Effector memory CD4-positive, alpha-beta T cell (primary cell): ENCODE results near the gene VPS72.

ENCODE experiments used
- DNase-seq, 3 donors: peaks; one replicate each; pipeline ENCODE4 v3.0.0-alpha.2; 2020
- H3K27ac ChIP-seq: 2 replicates; pipeline ENCODE4 v1.7.0; 2013; ENCODE audit warnings: mild to moderate bottlenecking, low read length, moderate library complexity; ENCODE audit not compliant: insufficient read depth, poor library complexity, severe bottlenecking
- H3K27me3 ChIP-seq: replicated peaks from 2 replicates; pipeline ENCODE4 v1.7.0; 2013; ENCODE audit warnings: mild to moderate bottlenecking, low read length; ENCODE audit not compliant: insufficient read depth, control insufficient read depth, poor library complexity, severe bottlenecking
- H3K36me3 ChIP-seq: 2 replicates; pipeline ENCODE4 v1.7.0; 2013; ENCODE audit warnings: mild to moderate bottlenecking, low read length, moderate library complexity; ENCODE audit not compliant: control insufficient read depth, insufficient read depth
- H3K4me1 ChIP-seq: 2 replicates; pipeline ENCODE4 v1.7.0; 2013; ENCODE audit warnings: low read length, mild to moderate bottlenecking; ENCODE audit not compliant: control insufficient read depth, insufficient read depth, poor library complexity, severe bottlenecking
- H3K4me3 ChIP-seq: 2 replicates; pipeline ENCODE4 v1.7.0; 2013; ENCODE audit warnings: low read length, low read depth, mild to moderate bottlenecking; ENCODE audit not compliant: insufficient read depth, poor library complexity, severe bottlenecking
- H3K9me3 ChIP-seq: 2 replicates; pipeline ENCODE4 v1.7.0; 2013; ENCODE audit warnings: mild to moderate bottlenecking, low read length, moderate library complexity; ENCODE audit not compliant: control insufficient read depth
- total RNA-seq, 3 donors: gene quantifications; one replicate each; lab custom pipeline; 2026; lab: John Stamatoyannopoulos, UW

Gene VPS72, protein sequence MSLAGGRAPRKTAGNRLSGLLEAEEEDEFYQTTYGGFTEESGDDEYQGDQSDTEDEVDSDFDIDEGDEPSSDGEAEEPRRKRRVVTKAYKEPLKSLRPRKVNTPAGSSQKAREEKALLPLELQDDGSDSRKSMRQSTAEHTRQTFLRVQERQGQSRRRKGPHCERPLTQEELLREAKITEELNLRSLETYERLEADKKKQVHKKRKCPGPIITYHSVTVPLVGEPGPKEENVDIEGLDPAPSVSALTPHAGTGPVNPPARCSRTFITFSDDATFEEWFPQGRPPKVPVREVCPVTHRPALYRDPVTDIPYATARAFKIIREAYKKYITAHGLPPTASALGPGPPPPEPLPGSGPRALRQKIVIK
- total RNA-seq = 16.1 to 25.8 (median 22.1) reads per million in 3 donors

DNA sequence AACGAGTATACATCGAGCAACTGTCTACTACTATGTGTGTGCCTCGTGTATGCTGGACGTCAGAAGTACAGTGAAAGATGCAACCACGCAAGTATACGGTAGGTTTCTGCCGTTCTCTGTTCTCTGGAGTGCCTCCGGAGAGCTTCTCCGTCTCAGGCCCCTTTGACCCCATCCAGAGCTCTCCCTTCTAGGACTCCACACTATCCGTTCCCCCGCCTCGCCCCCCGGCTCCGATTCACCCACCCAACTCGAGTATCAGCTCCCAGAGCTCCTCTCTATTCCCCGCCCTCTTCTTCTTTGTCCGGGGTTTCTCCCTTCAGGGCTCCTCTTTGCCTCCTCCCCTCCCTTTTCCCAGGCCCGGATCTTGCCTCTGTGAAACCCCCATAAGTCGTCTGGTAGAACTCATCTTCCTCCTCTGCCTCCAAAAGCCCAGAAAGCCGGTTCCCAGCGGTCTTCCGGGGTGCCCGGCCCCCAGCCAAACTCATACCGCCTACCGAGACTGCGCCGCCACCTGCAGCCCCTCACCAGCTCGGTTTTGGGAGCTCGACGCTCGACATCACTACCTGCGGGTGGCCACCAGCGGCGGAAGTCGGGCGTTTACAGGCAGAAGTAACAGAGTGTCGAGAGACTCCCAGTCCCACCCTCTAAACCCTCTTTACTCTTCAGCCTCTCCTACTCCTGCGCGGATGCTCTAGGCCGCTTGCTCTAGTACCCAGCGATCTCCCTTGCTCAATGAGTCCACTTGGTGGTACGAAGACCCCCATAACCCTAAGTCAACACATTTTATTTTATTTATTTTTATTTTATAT, at the start of gene VPS72:
VPS72 (minus strand) TSS at position 561 of the 809 bp plus-strand sequence; CDS start at position 485, 76 bp downstream.
- H3K4me3 ChIP-seq = peak within 1 kb of the TSS; percentile 87
- no peaks in the 10 kb centered on the region for H3K9me3 ChIP-seq
- peaks cover 15% of the 10 kb centered on the region for H3K4me1 ChIP-seq
- peak within 1 kb of the TSS; percentile 89 for H3K27ac ChIP-seq
- peaks cover 9% of the 10 kb centered on the region for H3K36me3 ChIP-seq
- peak; percentile 75 to 79 (median 78) for DNase-seq
- no peaks in the 10 kb centered on the region for H3K27me3 ChIP-seq

- no peaks in the 10 kb centered on the region for H3K27me3 ChIP-seq
- H3K4me3 ChIP-seq = no peak overlapping the region
- no peaks in the 10 kb centered on the region for H3K4me1 ChIP-seq
- H3K36me3 ChIP-seq = peaks cover 92% of the 10 kb centered on the region
- no peak overlapping the region for H3K27ac ChIP-seq
- no peak for DNase-seq
- H3K9me3 ChIP-seq = no peaks in the 10 kb centered on the region
These were observed 48.4 kb upstream of the VPS72 start for GRCh38 chr1:151238467-151238739.

GRCh38 chr1:151237678-151238466, 47.9 kb upstream of the VPS72 start:
- Histone ChIP-seq H3K4me1 (no peaks in the 10 kb centered on the region), H3K4me3 (no peak overlapping the region), H3K27me3 (no peaks in the 10 kb centered on the region), H3K9me3 (no peaks in the 10 kb centered on the region), H3K27ac (no peak overlapping the region), H3K36me3 (peaks cover 86% of the 10 kb centered on the region)
- no peak for DNase-seq

GRCh38 chr1:151235235-151235634, 45.2 kb upstream of the VPS72 start:
- H3K4me1 ChIP-seq = no peaks in the 10 kb centered on the region

GRCh38 chr1:151222130-151222529, 32.1 kb upstream of the VPS72 start:
- no peaks in the 10 kb centered on the region for H3K9me3 ChIP-seq

More at GRCh38 chr1:151235235-151235634, 45.2 kb upstream of the VPS72 start:
- Histone ChIP-seq H3K27me3 (no peaks in the 10 kb centered on the region), H3K27ac (no peak overlapping the region), H3K36me3 (peaks cover 82% of the 10 kb centered on the region), H3K9me3 (no peaks in the 10 kb centered on the region), H3K4me3 (no peak overlapping the region)
- no peak for DNase-seq

GRCh38 chr1:151221616-151222015, 31.6 kb upstream of the VPS72 start:
- no peak for DNase-seq
- no peak overlapping the region for H3K27ac ChIP-seq
- no peaks in the 10 kb centered on the region for H3K27me3 ChIP-seq
- no peaks in the 10 kb centered on the region for H3K9me3 ChIP-seq
- H3K36me3 ChIP-seq = peaks cover 13% of the 10 kb centered on the region
- no peaks in the 10 kb centered on the region for H3K4me1 ChIP-seq
- H3K4me3 ChIP-seq = no peak overlapping the region

More at GRCh38 chr1:151222130-151222529, 32.1 kb upstream of the VPS72 start:
- no peak overlapping the region for H3K4me3 ChIP-seq
- H3K36me3 ChIP-seq = peaks cover 14% of the 10 kb centered on the region
- no peaks in the 10 kb centered on the region for H3K27me3 ChIP-seq
- no peak overlapping the region for H3K27ac ChIP-seq
- no peaks in the 10 kb centered on the region for H3K4me1 ChIP-seq
- no peak for DNase-seq

DNA sequence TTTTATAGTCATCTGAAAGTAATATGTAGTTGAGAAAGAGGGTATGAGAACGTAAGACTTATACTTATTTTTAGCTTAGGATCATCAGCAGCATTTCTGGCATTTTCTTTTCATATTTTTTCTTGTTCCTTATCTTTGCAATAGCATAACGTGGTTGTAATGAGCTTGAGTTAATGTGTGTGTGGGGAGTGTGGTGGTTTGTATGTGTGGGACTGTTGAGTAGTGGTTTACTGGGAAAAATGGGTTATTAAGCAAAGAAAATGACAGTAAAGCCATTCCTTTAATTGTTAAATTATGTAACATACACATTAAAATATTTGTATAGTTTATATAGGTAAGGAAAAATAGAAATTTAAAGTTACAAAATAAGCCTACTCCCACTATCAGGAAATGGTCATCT, 23.6 kb upstream of the VPS72 start:
- Histone ChIP-seq H3K4me1 (no peaks in the 10 kb centered on the region), H3K9me3 (no peaks in the 10 kb centered on the region), H3K4me3 (no peak overlapping the region), H3K27me3 (no peaks in the 10 kb centered on the region), H3K36me3 (no peaks in the 10 kb centered on the region), H3K27ac (no peak overlapping the region)
- DNase-seq = no peak

DNA sequence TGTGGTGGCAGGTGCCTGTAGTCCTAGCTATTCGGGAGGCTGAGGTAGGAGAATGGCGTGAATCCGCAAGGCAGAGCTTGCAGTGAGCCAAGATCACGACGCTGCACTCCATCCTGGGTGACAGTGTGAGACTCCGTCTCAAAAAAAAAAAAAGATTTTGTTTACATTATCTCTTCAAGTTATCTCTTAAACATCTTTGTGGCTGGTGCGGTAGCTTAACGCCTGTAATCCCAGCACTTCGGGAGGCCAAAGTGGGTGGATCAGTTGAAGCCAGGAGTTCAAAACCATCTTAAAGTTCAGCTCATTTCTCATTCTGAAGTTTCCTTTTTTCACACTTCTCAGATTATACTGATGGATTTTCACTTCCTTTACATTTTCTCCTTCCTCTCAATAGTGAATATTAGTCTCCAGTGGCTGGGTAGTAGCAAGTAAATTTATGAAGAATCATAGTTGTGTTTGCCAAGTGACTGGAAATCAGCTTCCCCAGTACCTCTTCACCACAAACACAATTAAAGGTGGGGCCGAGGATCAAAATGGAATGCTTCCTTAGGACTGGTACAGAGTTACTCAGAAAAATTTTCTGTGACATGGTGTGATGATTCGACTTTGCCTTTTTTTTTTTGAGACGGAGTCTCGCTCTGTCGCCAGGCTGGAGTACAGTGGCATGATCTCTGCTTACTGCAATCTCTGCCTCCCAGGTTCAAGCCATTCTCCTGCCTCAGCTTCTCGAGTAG, 22.1 kb upstream of the VPS72 start:
- no peak overlapping the region for H3K4me3 ChIP-seq
- DNase-seq = no peak

DNA sequence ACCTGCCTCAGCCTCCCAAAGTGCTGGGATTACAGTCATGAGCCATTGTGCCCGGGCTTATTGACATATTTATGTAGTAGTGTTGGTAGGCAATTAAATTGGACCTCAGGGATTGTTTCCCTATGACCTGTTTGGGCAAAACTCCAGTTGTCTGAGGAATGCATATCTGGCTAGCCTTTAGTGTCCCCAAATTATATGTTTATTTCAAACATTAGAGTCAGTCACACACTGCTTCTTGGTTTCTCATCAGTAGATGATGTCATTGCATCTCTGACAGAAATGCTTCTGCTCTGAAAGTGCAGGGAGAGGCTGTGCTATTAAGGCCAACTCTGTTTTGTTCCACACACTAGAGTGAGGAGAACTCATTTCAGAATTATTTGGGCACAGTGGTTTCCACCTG, 20.8 kb upstream of the VPS72 start:
- no peaks in the 10 kb centered on the region for H3K27me3 ChIP-seq
- no peak for DNase-seq
- peaks cover 12% of the 10 kb centered on the region for H3K36me3 ChIP-seq

More for the DNA sequence above, 22.1 kb upstream of the VPS72 start:
- no peaks in the 10 kb centered on the region for H3K27me3 ChIP-seq
- H3K4me1 ChIP-seq = no peaks in the 10 kb centered on the region
- H3K27ac ChIP-seq = no peak overlapping the region
- H3K36me3 ChIP-seq = peaks cover 7% of the 10 kb centered on the region
- no peaks in the 10 kb centered on the region for H3K9me3 ChIP-seq

More for the DNA sequence above, 20.8 kb upstream of the VPS72 start:
- Histone ChIP-seq H3K4me3 (no peak overlapping the region), H3K27ac (no peak overlapping the region), H3K9me3 (no peaks in the 10 kb centered on the region), H3K4me1 (no peaks in the 10 kb centered on the region)
